ENCODE data around the gene ROGDI.

ROGDI gene

GRCh38 chr16:4765511-4766474 is 36.6 kb downstream of the ROGDI start:
- DNase-seq = no peak

- no peak for DNase-seq
These were observed 38.6 kb downstream of the ROGDI start for GRCh38 chr16:4763791-4764190.

DNA sequence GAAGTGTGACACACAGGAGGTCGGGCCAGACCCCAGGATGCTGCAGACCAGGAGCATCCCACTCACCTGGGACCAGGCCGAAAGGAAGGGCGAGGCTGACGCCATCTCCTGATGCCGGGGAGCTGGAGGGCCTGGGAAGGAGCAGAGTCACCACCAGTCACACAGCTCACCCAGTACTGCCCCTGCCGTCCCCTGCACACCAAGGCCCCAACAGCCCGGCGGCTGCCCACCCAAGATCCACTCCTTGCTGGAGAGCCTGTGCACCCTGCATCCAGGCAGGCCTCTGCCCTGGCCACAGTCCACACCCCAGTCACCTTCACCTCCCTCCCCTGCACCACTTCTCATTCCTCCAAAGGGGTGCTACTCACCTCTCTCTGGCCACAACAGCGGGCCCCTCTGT is 40.2 kb downstream of the ROGDI start:
- DNase-seq = no peak

DNA sequence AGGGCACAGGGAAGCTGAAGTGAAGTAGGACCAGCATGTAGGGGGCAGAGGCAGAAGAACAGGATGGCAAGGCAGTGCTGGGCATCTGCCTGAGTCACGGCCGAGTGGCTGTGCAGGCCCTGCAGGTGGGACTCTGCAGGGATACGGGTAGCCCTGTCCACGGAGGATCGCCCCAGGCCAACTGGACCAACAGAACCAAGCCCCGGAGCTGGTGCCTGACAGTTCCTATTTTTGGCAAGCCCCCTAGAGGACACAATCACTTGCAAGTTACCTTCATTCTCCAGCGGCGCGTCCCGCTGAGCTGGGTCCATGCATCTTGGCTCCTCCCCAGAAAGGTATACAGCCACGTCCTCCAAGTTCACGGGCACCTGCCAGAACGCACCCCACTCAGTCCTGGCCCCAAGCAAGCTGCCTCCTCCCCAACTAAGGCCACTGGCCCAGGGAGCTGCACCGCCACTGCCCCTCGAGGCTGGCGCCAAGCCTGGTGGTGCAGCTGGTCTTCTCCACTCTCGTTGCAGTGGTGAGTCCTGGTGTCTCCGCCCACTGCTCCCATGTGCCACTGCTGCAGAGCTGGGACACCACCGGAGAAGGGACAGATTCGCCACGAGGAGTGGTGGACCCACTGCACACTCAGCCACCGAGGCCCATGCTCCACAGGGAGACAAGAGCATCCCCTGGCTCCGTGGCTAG is 42.1 kb downstream of the ROGDI start:
- DNase-seq = no peak

- DNase-seq = no peak
These were observed 46.7 kb downstream of the ROGDI start for GRCh38 chr16:4755687-4756086.

- no peak for DNase-seq
These were observed 47.6 kb downstream of the ROGDI start for GRCh38 chr16:4754865-4755264.

DNA sequence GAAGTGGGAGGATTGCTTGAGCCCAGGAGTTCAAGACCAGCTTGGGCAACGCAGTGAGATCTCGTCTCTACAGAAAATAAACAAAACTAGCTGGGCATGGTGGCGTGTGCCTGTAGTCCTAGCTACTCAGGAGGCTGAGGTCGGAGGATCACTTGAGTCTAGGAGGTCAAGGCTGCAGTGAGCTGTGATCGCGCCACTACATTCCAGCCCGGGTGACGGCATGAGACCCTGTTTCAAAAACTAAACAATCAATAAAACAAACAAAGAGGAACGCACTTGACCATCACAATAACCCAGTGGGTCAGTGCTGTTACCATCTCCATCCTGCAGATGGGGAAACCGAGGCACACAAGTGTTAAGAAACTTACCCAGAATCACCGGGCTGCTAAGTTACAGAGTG is 49.2 kb downstream of the ROGDI start:
- no peak for DNase-seq

DNA sequence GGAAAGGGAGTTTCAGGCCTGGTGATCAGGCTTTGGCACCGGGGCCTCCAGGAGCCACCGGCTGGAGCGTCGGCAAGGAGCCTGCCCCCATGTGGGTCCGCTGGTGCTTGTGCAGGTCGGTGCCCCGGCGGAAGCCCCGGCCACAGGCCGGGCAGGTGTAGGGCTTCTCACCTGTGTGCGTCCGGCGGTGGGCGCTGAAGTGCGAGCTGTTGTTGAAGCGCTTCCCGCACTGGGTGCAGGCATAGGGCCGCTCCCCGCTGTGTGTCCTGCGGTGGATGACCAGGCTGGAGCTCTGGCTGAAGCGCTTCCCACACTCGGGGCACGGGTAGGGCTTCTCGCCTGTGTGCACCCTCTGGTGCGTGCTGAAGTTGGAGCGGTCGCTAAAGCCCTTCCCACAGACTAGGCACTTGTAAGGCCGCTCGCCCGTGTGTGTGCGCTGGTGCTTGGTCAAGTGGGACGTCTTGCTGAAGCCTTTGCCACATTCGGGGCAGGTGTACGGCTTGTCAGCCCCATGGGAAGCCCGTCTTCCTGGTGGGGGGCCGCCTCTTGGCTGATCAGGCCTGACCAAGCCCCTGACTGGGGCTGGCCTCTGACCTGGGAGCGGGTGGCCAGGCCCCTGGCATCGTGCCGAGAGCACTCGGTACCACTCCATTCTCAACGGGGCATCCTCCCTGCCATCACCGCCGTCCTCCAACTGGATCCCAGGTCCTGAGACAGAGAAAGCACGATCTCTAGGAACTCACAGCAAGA is 49.9 kb downstream of the ROGDI start:
- no peak for DNase-seq

GRCh38 chr16:4750896-4751295 is 51.5 kb downstream of the ROGDI start:
- no peak for DNase-seq

- DNase-seq = no peak
These were observed 52.7 kb downstream of the ROGDI start for GRCh38 chr16:4749700-4750257.

GRCh38 chr16:4748682-4749411 is 53.6 kb downstream of the ROGDI start:
- DNase-seq = no peak

DNA sequence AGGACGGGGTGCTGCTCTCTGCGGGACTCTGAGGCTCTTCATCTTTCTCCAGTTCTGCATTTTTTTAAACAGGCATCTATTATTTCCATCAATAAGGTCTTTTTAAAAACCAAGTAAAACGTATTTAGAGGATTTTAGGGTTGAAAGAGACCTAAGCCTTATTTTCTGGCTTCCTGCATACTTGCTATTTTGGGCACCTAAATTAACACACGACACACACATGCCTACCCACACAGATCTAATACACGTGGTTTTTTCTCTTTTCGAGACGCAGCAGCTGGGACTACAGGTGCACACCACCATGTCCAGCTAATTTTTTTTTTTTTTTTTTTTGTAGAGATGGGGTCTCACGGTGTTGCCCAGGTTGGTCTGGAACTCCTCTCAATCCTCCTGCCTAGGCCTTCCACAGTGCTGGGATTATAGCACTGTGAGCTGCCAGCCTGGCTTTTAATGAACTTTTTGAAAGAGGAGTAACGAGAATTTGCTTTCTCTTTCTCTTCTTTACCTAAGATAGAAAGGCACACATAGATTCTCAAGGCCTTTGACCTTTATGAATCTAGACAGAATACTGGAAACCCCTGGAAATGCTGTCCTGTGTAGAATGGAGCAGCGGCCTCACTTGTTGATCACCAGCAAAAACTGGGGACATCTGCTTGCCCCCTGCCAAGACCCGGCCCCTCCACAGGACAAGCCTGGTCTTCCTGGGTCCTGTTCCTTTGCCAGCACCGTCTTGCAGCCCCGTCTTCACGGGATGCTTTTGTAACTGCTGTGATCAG is 54.3 kb downstream of the ROGDI start:
- no peak for DNase-seq

- no peak for DNase-seq
These were observed 55.4 kb downstream of the ROGDI start for GRCh38 chr16:4746991-4747574.

Measured in cerebellar nuclear complex (tissue), 1 donor.